Measurements from ENCODE around the gene PDE3B.
"Not testable (repeated sequence)": the region's sequence is repeated elsewhere in the genome, so short reads cannot be mapped to it uniquely, and the experiment has no call there.

The PDE3B gene

GRCh38 chr11:14722496-14722895, 78.9 kb downstream of the PDE3B start:
- DNase-seq (ENCODE audit: low read depth, low spot score), result no peak
- TF ChIP-seq, protein P1, sequence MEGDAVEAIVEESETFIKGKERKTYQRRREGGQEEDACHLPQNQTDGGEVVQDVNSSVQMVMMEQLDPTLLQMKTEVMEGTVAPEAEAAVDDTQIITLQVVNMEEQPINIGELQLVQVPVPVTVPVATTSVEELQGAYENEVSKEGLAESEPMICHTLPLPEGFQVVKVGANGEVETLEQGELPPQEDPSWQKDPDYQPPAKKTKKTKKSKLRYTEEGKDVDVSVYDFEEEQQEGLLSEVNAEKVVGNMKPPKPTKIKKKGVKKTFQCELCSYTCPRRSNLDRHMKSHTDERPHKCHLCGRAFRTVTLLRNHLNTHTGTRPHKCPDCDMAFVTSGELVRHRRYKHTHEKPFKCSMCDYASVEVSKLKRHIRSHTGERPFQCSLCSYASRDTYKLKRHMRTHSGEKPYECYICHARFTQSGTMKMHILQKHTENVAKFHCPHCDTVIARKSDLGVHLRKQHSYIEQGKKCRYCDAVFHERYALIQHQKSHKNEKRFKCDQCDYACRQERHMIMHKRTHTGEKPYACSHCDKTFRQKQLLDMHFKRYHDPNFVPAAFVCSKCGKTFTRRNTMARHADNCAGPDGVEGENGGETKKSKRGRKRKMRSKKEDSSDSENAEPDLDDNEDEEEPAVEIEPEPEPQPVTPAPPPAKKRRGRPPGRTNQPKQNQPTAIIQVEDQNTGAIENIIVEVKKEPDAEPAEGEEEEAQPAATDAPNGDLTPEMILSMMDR (IDR thresholded peaks at IDR 0.05; ENCODE audit: low read depth, low read length), result no peak
- H3K4me3 ChIP-seq (ENCODE audit: low read depth, low read length), result no peak overlapping the region
- in situ Hi-C loops (cut with HindIII; ENCODE audit: low sequenced_read_pairs), result no loop called here

- in situ Hi-C loops (cut with HindIII; ENCODE audit: low sequenced_read_pairs), result no loop called here
- TF ChIP-seq, protein P1 (IDR thresholded peaks at IDR 0.05; ENCODE audit: low read depth, low read length), result no peak
- no peak for DNase-seq (ENCODE audit: low read depth, low spot score)
- H3K4me3 ChIP-seq (ENCODE audit: low read depth, low read length), result no peak overlapping the region
These were observed 81.5 kb downstream of the PDE3B start for GRCh38 chr11:14725150-14725549.

GRCh38 chr11:14727215-14727614, 83.6 kb downstream of the PDE3B start:
- in situ Hi-C loops (cut with HindIII; ENCODE audit: low sequenced_read_pairs), result no loop called here
- TF ChIP-seq, protein P1 (IDR thresholded peaks at IDR 0.05; ENCODE audit: low read depth, low read length), result no peak
- H3K4me3 ChIP-seq (ENCODE audit: low read depth, low read length), result no peak overlapping the region
- DNase-seq (ENCODE audit: low read depth, low spot score), result no peak

- no peak overlapping the region for H3K4me3 ChIP-seq (ENCODE audit: low read depth, low read length)
- no peak for DNase-seq (ENCODE audit: low read depth, low spot score)
- in situ Hi-C loops (cut with HindIII; ENCODE audit: low sequenced_read_pairs), result no loop called here
- TF ChIP-seq, protein P1 (IDR thresholded peaks at IDR 0.05; ENCODE audit: low read depth, low read length), result no peak
These were observed 84.1 kb downstream of the PDE3B start for GRCh38 chr11:14727746-14728145.

GRCh38 chr11:14740539-14740938, 96.9 kb downstream of the PDE3B start:
- H3K4me3 ChIP-seq (ENCODE audit: low read depth, low read length); in situ Hi-C loops (cut with HindIII; ENCODE audit: low sequenced_read_pairs); DNase-seq (ENCODE audit: low read depth, low spot score): not testable (repeated sequence)

DNA sequence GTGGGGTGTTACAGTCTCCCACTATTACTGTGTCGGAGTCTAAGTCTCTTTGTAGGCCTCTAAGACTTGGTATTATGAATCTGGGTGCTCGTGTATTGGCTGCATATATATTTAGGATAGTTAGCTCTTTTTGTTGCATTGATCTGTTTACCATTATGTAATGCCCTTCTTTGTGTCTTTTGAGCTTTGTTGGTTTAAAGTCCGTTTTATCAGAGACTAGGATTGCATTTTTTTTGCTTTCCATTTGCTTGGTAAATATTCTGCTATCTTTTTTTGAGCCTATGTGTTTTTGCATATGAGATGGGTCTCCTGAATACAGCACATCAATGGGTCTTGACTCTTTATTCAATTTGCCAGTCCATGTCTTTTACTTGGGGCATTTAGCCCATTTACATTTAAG, 97.6 kb downstream of the PDE3B start:
- H3K4me3 ChIP-seq (ENCODE audit: low read depth, low read length), result no peak overlapping the region
- TF ChIP-seq, protein P1 (IDR thresholded peaks at IDR 0.05; ENCODE audit: low read depth, low read length), result no peak
- no peak for DNase-seq (ENCODE audit: low read depth, low spot score)
- in situ Hi-C loops (cut with HindIII; ENCODE audit: low sequenced_read_pairs), result no loop called here

DNA sequence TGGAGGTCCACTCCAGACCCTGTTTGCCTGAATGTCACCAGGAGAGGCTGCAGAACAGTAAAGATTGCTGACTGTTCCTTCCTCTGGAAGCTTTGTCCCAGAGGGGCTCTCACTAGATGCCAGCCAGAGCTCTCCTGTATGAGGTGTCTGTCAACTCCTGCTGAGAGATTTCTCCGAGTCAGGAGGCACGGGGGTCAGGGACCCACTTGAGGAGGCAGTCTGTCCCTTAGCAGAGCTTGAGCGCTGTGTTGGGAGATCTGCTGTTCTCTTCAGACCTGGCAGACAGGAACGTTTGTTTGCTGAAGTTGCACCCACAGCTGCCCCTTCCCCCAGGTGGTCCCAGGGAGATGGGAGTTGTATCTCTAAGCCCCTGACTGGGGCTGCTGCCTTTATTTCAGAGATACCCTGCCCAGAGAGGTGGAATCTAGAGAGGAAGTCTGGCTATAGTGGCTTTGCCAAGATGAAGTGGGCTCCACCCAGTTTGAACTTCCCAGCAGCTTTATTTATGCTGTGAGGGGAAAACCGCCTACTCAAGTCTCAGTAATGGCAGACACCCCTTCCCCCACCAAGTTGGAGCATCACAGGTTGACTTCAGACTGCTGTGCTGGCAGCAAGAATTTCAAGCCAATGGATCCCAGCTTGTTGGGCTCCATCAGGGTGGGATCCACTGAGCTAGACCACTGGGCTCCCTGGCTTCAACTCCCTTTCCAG, 99.4 kb downstream of the PDE3B start:
- DNase-seq (ENCODE audit: low read depth, low spot score), result no peak
- no peak overlapping the region for H3K4me3 ChIP-seq (ENCODE audit: low read depth, low read length)
- TF ChIP-seq, protein P1 (IDR thresholded peaks at IDR 0.05; ENCODE audit: low read depth, low read length), result no peak
- in situ Hi-C loops (cut with HindIII; ENCODE audit: low sequenced_read_pairs), result no loop called here

DNA sequence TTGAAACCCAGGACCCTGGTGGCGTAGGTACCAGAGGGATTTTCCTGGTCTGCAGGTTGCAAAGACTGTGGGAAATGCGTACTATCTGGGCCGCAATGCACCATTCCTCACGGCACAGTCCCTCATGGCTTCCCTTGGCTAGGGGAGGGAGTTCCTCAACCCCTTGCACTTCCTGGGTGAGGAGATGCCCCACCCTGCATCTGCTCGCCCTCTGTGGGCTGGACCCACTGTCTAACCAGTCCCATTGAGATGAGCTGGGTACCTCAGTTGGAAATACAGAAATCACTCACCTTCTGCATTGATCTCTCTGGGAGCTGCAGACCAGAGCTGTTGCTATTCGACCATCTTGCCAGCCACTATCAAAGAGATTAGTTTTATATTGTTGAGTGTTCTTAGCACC, 100.1 kb downstream of the PDE3B start:
- H3K4me3 ChIP-seq (ENCODE audit: low read depth, low read length); DNase-seq (ENCODE audit: low read depth, low spot score); in situ Hi-C loops (cut with HindIII; ENCODE audit: low sequenced_read_pairs): not testable (repeated sequence)
